Upper lobe of left lung (tissue), 4 donors: ENCODE data around the gene GGNBP2.

ENCODE experiments used
- EP300 ChIP-seq, 4 donors: sonication (generic); formaldehyde crosslinking; IDR thresholded peaks; one replicate each; pipeline ENCODE4 v1.5.1; 2017; ENCODE audit warnings: antibody characterized with exemption in 4 of 4, control low read depth in 2 of 4
- POLR2A ChIP-seq, 4 donors: fragments of 450-650 bp; IDR thresholded peaks; one replicate each; pipeline ENCODE4 v1.5.1; 2016 to 2017; ENCODE audit warnings: antibody characterized with exemption in 4 of 4, mild to moderate bottlenecking in 2 of 4
- POLR2AphosphoS5 ChIP-seq, 2 donors: sonication (generic); formaldehyde crosslinking; IDR thresholded peaks; one replicate each; pipeline ENCODE4 v1.5.1; 2017; ENCODE audit warnings: antibody characterized with exemption in 2 of 2
- TF ChIP-seq, protein P1 (sequence below), 6 experiments: fragments of 450-650 bp in 4 of 6; fragments of 200-600 bp in 2 of 6; sonication (generic) in 2 of 6; IDR thresholded peaks; one replicate each; pipeline ENCODE4 v1.5.1; 2016 to 2019; ENCODE audit warnings: antibody characterized with exemption in 6 of 6

DNA sequence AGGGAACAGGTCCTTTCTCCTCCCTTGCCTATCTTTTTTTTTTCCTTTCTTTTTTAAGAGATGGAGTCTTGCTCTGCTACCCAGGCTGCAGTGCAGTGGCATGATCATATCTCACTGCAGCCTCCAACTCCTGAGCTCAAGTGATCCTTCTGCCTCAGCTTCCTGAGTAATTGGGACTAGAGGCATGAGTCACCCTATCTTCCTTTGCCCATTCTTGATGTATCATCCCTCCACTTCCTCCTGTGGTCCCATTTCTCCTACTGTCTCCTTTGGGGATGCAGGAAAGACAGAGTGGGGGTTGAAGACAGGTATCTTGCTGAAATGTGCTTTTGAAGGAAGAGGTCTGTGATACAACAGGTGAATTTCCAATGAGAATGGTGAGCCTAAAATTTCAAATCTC is 15.6 kb upstream of the GGNBP2 start:
- TF ChIP-seq, protein P1, sequence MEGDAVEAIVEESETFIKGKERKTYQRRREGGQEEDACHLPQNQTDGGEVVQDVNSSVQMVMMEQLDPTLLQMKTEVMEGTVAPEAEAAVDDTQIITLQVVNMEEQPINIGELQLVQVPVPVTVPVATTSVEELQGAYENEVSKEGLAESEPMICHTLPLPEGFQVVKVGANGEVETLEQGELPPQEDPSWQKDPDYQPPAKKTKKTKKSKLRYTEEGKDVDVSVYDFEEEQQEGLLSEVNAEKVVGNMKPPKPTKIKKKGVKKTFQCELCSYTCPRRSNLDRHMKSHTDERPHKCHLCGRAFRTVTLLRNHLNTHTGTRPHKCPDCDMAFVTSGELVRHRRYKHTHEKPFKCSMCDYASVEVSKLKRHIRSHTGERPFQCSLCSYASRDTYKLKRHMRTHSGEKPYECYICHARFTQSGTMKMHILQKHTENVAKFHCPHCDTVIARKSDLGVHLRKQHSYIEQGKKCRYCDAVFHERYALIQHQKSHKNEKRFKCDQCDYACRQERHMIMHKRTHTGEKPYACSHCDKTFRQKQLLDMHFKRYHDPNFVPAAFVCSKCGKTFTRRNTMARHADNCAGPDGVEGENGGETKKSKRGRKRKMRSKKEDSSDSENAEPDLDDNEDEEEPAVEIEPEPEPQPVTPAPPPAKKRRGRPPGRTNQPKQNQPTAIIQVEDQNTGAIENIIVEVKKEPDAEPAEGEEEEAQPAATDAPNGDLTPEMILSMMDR (IDR thresholded peaks at IDR 0.05), result no peak
- no peak for TF ChIP-seq EP300 (IDR thresholded peaks at IDR 0.05)
- no peak for TF ChIP-seq POLR2A (IDR thresholded peaks at IDR 0.05)
- TF ChIP-seq POLR2AphosphoS5 (IDR thresholded peaks at IDR 0.05), result no peak
